Measurements from ENCODE around the gene SLC25A1.

The SLC25A1 gene

GRCh38 chr22:19139001-19139356 is 39.6 kb downstream of the SLC25A1 start:
- no peak for TF ChIP-seq TCF12 (IDR thresholded peaks at IDR 0.05; ENCODE audit: low read depth)
- no peak for TF ChIP-seq TEAD4 (IDR thresholded peaks at IDR 0.05)
- TF ChIP-seq, protein P1, sequence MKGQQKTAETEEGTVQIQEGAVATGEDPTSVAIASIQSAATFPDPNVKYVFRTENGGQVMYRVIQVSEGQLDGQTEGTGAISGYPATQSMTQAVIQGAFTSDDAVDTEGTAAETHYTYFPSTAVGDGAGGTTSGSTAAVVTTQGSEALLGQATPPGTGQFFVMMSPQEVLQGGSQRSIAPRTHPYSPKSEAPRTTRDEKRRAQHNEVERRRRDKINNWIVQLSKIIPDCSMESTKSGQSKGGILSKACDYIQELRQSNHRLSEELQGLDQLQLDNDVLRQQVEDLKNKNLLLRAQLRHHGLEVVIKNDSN (IDR thresholded peaks at IDR 0.05): no peak
- no peak for TF ChIP-seq CEBPB (IDR thresholded peaks at IDR 0.05)
- TF ChIP-seq EGR1 (IDR thresholded peaks at IDR 0.05): no peak
- TF ChIP-seq, protein P2, sequence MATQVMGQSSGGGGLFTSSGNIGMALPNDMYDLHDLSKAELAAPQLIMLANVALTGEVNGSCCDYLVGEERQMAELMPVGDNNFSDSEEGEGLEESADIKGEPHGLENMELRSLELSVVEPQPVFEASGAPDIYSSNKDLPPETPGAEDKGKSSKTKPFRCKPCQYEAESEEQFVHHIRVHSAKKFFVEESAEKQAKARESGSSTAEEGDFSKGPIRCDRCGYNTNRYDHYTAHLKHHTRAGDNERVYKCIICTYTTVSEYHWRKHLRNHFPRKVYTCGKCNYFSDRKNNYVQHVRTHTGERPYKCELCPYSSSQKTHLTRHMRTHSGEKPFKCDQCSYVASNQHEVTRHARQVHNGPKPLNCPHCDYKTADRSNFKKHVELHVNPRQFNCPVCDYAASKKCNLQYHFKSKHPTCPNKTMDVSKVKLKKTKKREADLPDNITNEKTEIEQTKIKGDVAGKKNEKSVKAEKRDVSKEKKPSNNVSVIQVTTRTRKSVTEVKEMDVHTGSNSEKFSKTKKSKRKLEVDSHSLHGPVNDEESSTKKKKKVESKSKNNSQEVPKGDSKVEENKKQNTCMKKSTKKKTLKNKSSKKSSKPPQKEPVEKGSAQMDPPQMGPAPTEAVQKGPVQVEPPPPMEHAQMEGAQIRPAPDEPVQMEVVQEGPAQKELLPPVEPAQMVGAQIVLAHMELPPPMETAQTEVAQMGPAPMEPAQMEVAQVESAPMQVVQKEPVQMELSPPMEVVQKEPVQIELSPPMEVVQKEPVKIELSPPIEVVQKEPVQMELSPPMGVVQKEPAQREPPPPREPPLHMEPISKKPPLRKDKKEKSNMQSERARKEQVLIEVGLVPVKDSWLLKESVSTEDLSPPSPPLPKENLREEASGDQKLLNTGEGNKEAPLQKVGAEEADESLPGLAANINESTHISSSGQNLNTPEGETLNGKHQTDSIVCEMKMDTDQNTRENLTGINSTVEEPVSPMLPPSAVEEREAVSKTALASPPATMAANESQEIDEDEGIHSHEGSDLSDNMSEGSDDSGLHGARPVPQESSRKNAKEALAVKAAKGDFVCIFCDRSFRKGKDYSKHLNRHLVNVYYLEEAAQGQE (IDR thresholded peaks at IDR 0.05; ENCODE audit: low read depth): no peak
- no peak for TF ChIP-seq TAF1 (IDR thresholded peaks at IDR 0.05; ENCODE audit: low read depth)

GRCh38 chr22:19138217-19139000 is 40.1 kb downstream of the SLC25A1 start:
- TF ChIP-seq ZBTB7A (IDR thresholded peaks at IDR 0.05; ENCODE audit: low read depth): no peak
- TF ChIP-seq, protein P3, sequence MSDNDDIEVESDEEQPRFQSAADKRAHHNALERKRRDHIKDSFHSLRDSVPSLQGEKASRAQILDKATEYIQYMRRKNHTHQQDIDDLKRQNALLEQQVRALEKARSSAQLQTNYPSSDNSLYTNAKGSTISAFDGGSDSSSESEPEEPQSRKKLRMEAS (IDR thresholded peaks at IDR 0.05): no peak
- no peak for TF ChIP-seq RAD21 (IDR thresholded peaks at IDR 0.05; ENCODE audit: low read depth)
- TF ChIP-seq YY1 (IDR thresholded peaks at IDR 0.05; ENCODE audit: low read depth): no peak
- no peak for TF ChIP-seq CREB1 (IDR thresholded peaks at IDR 0.05; ENCODE audit: low read depth)
- no peak for TF ChIP-seq FOXM1 (IDR thresholded peaks at IDR 0.05; ENCODE audit: borderline replicate concordance, low read depth)
- no peak for TF ChIP-seq TCF12 (IDR thresholded peaks at IDR 0.05; ENCODE audit: low read depth)
- TF ChIP-seq CEBPB (IDR thresholded peaks at IDR 0.05): no peak
- TF ChIP-seq TAF1 (IDR thresholded peaks at IDR 0.05; ENCODE audit: low read depth): no peak
- TF ChIP-seq TEAD4 (IDR thresholded peaks at IDR 0.05): no peak

GRCh38 chr22:19137384-19138216 is 40.9 kb downstream of the SLC25A1 start:
- TF ChIP-seq TCF12 (IDR thresholded peaks at IDR 0.05; ENCODE audit: low read depth) (no peak), EP300 (IDR thresholded peaks at IDR 0.05; ENCODE audit: borderline replicate concordance) (no peak), FOXM1 (IDR thresholded peaks at IDR 0.05; ENCODE audit: borderline replicate concordance, low read depth) (no peak), TAF1 (IDR thresholded peaks at IDR 0.05; ENCODE audit: low read depth) (no peak), NFIC (IDR thresholded peaks at IDR 0.05) (no peak), EGR1 (IDR thresholded peaks at IDR 0.05) (no peak), TEAD4 (IDR thresholded peaks at IDR 0.05) (no peak), CEBPB (IDR thresholded peaks at IDR 0.05) (no peak), RAD21 (IDR thresholded peaks at IDR 0.05; ENCODE audit: low read depth) (no peak), CREB1 (IDR thresholded peaks at IDR 0.05; ENCODE audit: low read depth) (no peak), ZBTB7A (IDR thresholded peaks at IDR 0.05; ENCODE audit: low read depth) (no peak), YY1 (IDR thresholded peaks at IDR 0.05; ENCODE audit: low read depth) (no peak)
- TF ChIP-seq, protein P2 (IDR thresholded peaks at IDR 0.05; ENCODE audit: low read depth): no peak
- TF ChIP-seq, protein P3 (IDR thresholded peaks at IDR 0.05): no peak
- TF ChIP-seq, protein P1 (IDR thresholded peaks at IDR 0.05): no peak

GRCh38 chr22:19136915-19137314 is 41.6 kb downstream of the SLC25A1 start:
- no peak for TF ChIP-seq EGR1 (IDR thresholded peaks at IDR 0.05)

- TF ChIP-seq YY1 (IDR thresholded peaks at IDR 0.05; ENCODE audit: low read depth): no peak
- TF ChIP-seq FOXM1 (IDR thresholded peaks at IDR 0.05; ENCODE audit: borderline replicate concordance, low read depth): no peak
- TF ChIP-seq CEBPB (IDR thresholded peaks at IDR 0.05): no peak
- no peak for TF ChIP-seq TAF1 (IDR thresholded peaks at IDR 0.05; ENCODE audit: low read depth)
- TF ChIP-seq RAD21 (IDR thresholded peaks at IDR 0.05; ENCODE audit: low read depth): no peak
- no peak for TF ChIP-seq TEAD4 (IDR thresholded peaks at IDR 0.05)
- no peak for TF ChIP-seq TCF12 (IDR thresholded peaks at IDR 0.05; ENCODE audit: low read depth)
These were observed 43.7 kb downstream of the SLC25A1 start for GRCh38 chr22:19134874-19135273.

All from Ishikawa (cell line).